A549 (cell line): Measurements from ENCODE around the gene TMEM267. TPM values are rescaled to one million over a fixed set of nuclear protein-coding genes. Genes with fewer than 3 reads are reported as not detected.
"Not testable (repeated sequence)": the region's sequence is repeated elsewhere in the genome, so short reads cannot be mapped to it uniquely, and the experiment has no call there.

Experiments used
- ATAC-seq, 2 experiments: fragments of 200-7000 bp in 1 of 2; fragments of >200 bp in 1 of 2; cut with Nextera tagmentation in 1 of 2; cut with Tn5 transposase in 1 of 2; 3 replicates each; pipeline versions ENCODE4 v1.8.0 to v1.9.1; 2018 to 2020; ENCODE audit warnings: mild to moderate bottlenecking in 1 of 2, moderate library complexity in 1 of 2
- CTCF ChIA-PET: fragments of 300-600 bp; sonication (Branson Sonifier 250); formaldehyde crosslinking; extraction: SDS; loops from one replicate; lab custom pipeline; 2021; ENCODE audit warnings: antibody characterized with exemption, inconsistent platforms; lab: Yijun Ruan, JAX
- POLR2A ChIA-PET: fragments of 350-600 bp; formaldehyde crosslinking; extraction: SDS; loops from one replicate; lab custom pipeline; 2021; ENCODE audit warnings: antibody characterized with exemption, inconsistent platforms; lab: Yijun Ruan, JAX
- DNase-seq, 2 experiments: peaks; one replicate each; pipeline versions ENCODE4 v3.0.0 to v3.0.0-alpha.2; 2011 to 2016; ENCODE audit warnings: low read depth in 1 of 2, low spot score in 1 of 2
- FAIRE-seq: peaks from 2 replicates; lab custom pipeline; 2011; peaks lifted over from hg19 to GRCh38; lab: Jason Lieb, UNC
- H3K27ac ChIP-seq, 2 experiments: fragments of >200 bp; sonication (Bioruptor Twin); formaldehyde crosslinking; 3 replicates each; pipeline ENCODE4 v1.5.1; 2016 to 2017
- H3K4me1 ChIP-seq: fragments of >200 bp; sonication (Bioruptor Twin); formaldehyde crosslinking; 3 replicates; pipeline ENCODE4 v1.6.1; 2016
- H3K4me2 ChIP-seq: fragments of >200 bp; sonication (Bioruptor Twin); formaldehyde crosslinking; 3 replicates; pipeline ENCODE4 v1.6.1; 2016
- H3K4me3 ChIP-seq: fragments of >200 bp; sonication (Bioruptor Twin); formaldehyde crosslinking; 3 replicates; pipeline ENCODE4 v1.5.1; 2016
- H3K9me3 ChIP-seq: fragments of >200 bp; sonication (Bioruptor Twin); formaldehyde crosslinking; 3 replicates; pipeline ENCODE4 v1.6.1; 2016
- CTCF ChIP-seq: fragments of >200 bp; sonication (Bioruptor Twin); formaldehyde crosslinking; IDR thresholded peaks from 3 replicates; pipeline ENCODE4 v1.5.1; 2016
- EHMT2 ChIP-seq: fragments of 200-600 bp; sonication (generic); IDR thresholded peaks from 2 replicates; pipeline ENCODE4 v1.6.1; 2016; ENCODE audit warnings: antibody characterized with exemption, low read depth, mild to moderate bottlenecking, moderate library complexity
- FOSL2 ChIP-seq, 2 experiments: fragments of 450-650 bp in 1 of 2; fragments of >200 bp in 1 of 2; sonication (Bioruptor Twin) in 1 of 2; formaldehyde crosslinking; IDR thresholded peaks; 2 replicates each; pipeline versions ENCODE4 v1.5.0 to v1.6.1; 2016 to 2020; ENCODE audit warnings: mild to moderate bottlenecking in 1 of 2, moderate library complexity in 1 of 2
- GATA3 ChIP-seq: IDR thresholded peaks from 2 replicates; pipeline ENCODE4 v1.6.1; 2012; ENCODE audit warnings: borderline replicate concordance
- HES2 ChIP-seq: fragments of >200 bp; sonication (Bioruptor Twin); formaldehyde crosslinking; IDR thresholded peaks from 2 replicates; pipeline ENCODE4 v1.6.1; 2016
- MAZ ChIP-seq: fragments of 150-350 bp; IDR thresholded peaks from 2 replicates; pipeline ENCODE4 v1.6.1; 2014; ENCODE audit warnings: antibody characterized with exemption, low read depth, low read length, borderline replicate concordance
- NFE2L2 ChIP-seq: fragments of 150-350 bp; conservative IDR thresholded peaks from 2 replicates; pipeline ENCODE4 v1.6.1; 2014; ENCODE audit warnings: low read length
- RCOR1 ChIP-seq: fragments of 150-350 bp; IDR thresholded peaks from 2 replicates; pipeline ENCODE4 v1.6.1; 2014; ENCODE audit warnings: antibody characterized with exemption, low read length, low read depth
- REST ChIP-seq: fragments of 200-600 bp; sonication (generic); IDR thresholded peaks from 2 replicates; pipeline ENCODE4 v1.6.1; 2016; ENCODE audit warnings: antibody characterized with exemption, mild to moderate bottlenecking, moderate library complexity
- RFX5 ChIP-seq: fragments of 450-650 bp; IDR thresholded peaks from 2 replicates; pipeline ENCODE4 v1.7.1; 2014; ENCODE audit warnings: antibody characterized with exemption, mild to moderate bottlenecking, moderate library complexity
- SREBF2 ChIP-seq: fragments of 450-650 bp; IDR thresholded peaks from 2 replicates; pipeline ENCODE4 v1.6.1; 2014; ENCODE audit warnings: mild to moderate bottlenecking, moderate library complexity
- TP53 ChIP-seq: fragments of 250-450 bp; sonication (Bioruptor Pico); IDR thresholded peaks from 2 replicates; pipeline ENCODE4 v1.5.0; 2021; ENCODE audit warnings: mild to moderate bottlenecking, moderate library complexity
- whole genome bisulfite sequencing: methylation state at CpG from one replicate; pipeline ENCODE4 v1.1.6; 2017; ENCODE audit errors: missing lambda C conversion rate; 5-methylcytosine and 5-hydroxymethylcytosine counted together
- polyA plus RNA-seq, 4 experiments: library from polyadenylated mRNA; depleted of rRNA in 3 of 4; stranded (reverse); fragments of >200 nt; fragmentation: RNase III in 1 of 4; extraction: RNeasy Plus Mini Kit Qiagen cat#74134 plus additional on column Dnase treatment in 1 of 4; gene quantifications; 2 replicates in 3 of 4; 3 replicates in 1 of 4; pipeline ENCODE4 v1.2.3, GENCODE V29; 2011 to 2017

TMEM267 gene
- polyA plus RNA-seq, 2 of the 4 experiments (the other 2 are of a cell fraction), result 15.8 to 46.1 TPM

- CTCF ChIA-PET, result interaction anchor here (0.9 to 3.9 kb wide), 5 partner anchors 8 to 73 kb away, joined by 3 to 16 read pairs (median 9); partner anchors contain the start of gene TMEM267
- POLR2A ChIA-PET, result interaction anchor here (2.9 kb wide), 1 partner anchor 72 kb away, joined by 21 read pairs; the partner anchor contains the start of gene TMEM267
- ATAC-seq, result no peak
These were observed 72.2 kb downstream of the TMEM267 start for GRCh38 chr5:43411495-43411894.

GRCh38 chr5:43410414-43410813 is 73.3 kb downstream of the TMEM267 start:
- no peak for ATAC-seq
- Histone ChIP-seq H3K4me2 (no peak overlapping the region), H3K4me3 (no peak overlapping the region), H3K9me3 (no peaks in the 10 kb centered on the region), H3K4me1 (no peaks in the 10 kb centered on the region), H3K27ac (no peak overlapping the region)
- POLR2A ChIA-PET, result interaction anchor here (2.9 kb wide), 1 partner anchor 73 kb away, joined by 21 read pairs; the partner anchor contains the start of gene TMEM267
- FAIRE-seq, result no peak
- no peak for TF ChIP-seq NFE2L2
- CTCF ChIA-PET, result interaction anchor here (0.5 to 3.9 kb wide), 6 partner anchors 9 to 74 kb away, joined by 3 to 16 read pairs (median 6); partner anchors contain the start of gene TMEM267
- no peak for DNase-seq
- WGBS, result 86% methylated on average over 7 of the region's 7 CpGs

More at GRCh38 chr5:43411495-43411894, 72.2 kb downstream of the TMEM267 start:
- H3K4me3 ChIP-seq, result no peak overlapping the region
- H3K27ac ChIP-seq, result no peak overlapping the region
- 52% methylated on average over 3 of the region's 3 CpGs for WGBS
- no peak for FAIRE-seq
- DNase-seq, result no peak
- H3K4me2 ChIP-seq, result no peak overlapping the region
- TF ChIP-seq EHMT2 (no peak), RCOR1 (no peak), GATA3 (no peak), SREBF2 (no peak), RFX5 (no peak), TP53 (no peak), CTCF (no peak), FOSL2 (IDR thresholded peaks at IDR 0.05) (no peak), FOSL2 (CRISPR knock-in tag; IDR thresholded peaks at IDR 0.05) (no peak), REST (no peak)
- H3K9me3 ChIP-seq, result no peaks in the 10 kb centered on the region
- H3K4me1 ChIP-seq, result 0 out of 3 replicates have a peak, but pooled peaks cover 3% of the 10 kb centered on the region

GRCh38 chr5:43409809-43410271 is 73.8 kb downstream of the TMEM267 start:
- DNase-seq (no peak), FAIRE-seq (no peak), ATAC-seq (no peak)
- no peak overlapping the region for H3K4me2 ChIP-seq
- no peaks in the 10 kb centered on the region for H3K9me3 ChIP-seq
- H3K4me3 ChIP-seq, result no peak overlapping the region
- TF ChIP-seq MAZ, result no peak
- TF ChIP-seq HES2, result no peak
- H3K27ac ChIP-seq, result no peak overlapping the region
- ChIA-PET POLR2A (no interaction called here), CTCF (interaction anchor here (1.7 to 3.9 kb wide), 5 partner anchors 8 to 74 kb away, joined by 3 to 16 read pairs (median 9); partner anchors contain the start of gene TMEM267)
- H3K4me1 ChIP-seq, result no peaks in the 10 kb centered on the region
- WGBS, result 87% methylated on average over 2 of the region's 2 CpGs

- not testable (repeated sequence) for DNase-seq, FAIRE-seq, H3K4me3 ChIP-seq, H3K9me3 ChIP-seq
- peaks cover 10% of the 10 kb centered on the region; the same call in 1 of the 3 replicates for H3K4me1 ChIP-seq
- peak overlapping the region in 1 of 2 experiments; percentile 59; a peak in 3 of 6 replicates for H3K27ac ChIP-seq
- WGBS, result 46% methylated on average over 16 of the region's 16 CpGs
- ChIA-PET POLR2A (interaction anchor here (3.9 kb wide), 1 partner anchor 81 kb away, joined by 31 read pairs; the partner anchor contains the start of gene TMEM267), CTCF (interaction anchor here (1.0 to 7.3 kb wide), 4 partner anchors 9 to 82 kb away, joined by 3 to 55 read pairs (median 12); partner anchors contain the start of genes CCL28 and TMEM267)
- H3K4me2 ChIP-seq, result peak overlapping the region; percentile 36; the same call in 1 of the 3 replicates
- ATAC-seq, result 0 out of 6 replicates have a peak, but pooled peaks of 1 of the 2 experiments have one; percentile 33
These were observed 81.1 kb downstream of the TMEM267 start for GRCh38 chr5:43402524-43403066.
